K562 treated with DMSO at 1 percent for 12 hours (cell line): ENCODE results near the gene TMEM35A. TPM values are rescaled to one million over a fixed set of nuclear protein-coding genes. Genes with fewer than 3 reads are reported as not detected.

Source experiments
- total RNA-seq: library from RNA; unstranded; fragments of 300-600 nt; gene quantifications from 2 replicates; pipeline ENCODE4 v1.2.3, GENCODE V29; 2022; ENCODE audit not compliant: insufficient read depth

The TMEM35A gene
- total RNA-seq: not detected in 2 replicates

GRCh38 chrX:101078716-101079598 is at the start of gene TMEM35A:
TMEM35A (plus strand) TSS chrX:101078879; CDS start chrX:101079003, 124 bp downstream.

GRCh38 chrX:101051549-101052302 is 27.0 kb upstream of the TMEM35A start, which contains the start of gene TRMT2B:
TRMT2B (minus strand) TSS chrX:101052111; CDS start chrX:101042289, 9,822 bp downstream.

GRCh38 chrX:101097546-101098453 is 19.1 kb downstream of the TMEM35A start, which contains the start of gene CENPI:
CENPI (plus strand) TSS chrX:101098204; CDS start chrX:101101071, 2,867 bp downstream.

Other genes with a start within 250 kb of the TMEM35A start
- gene NOX1, start 204.5 kb upstream of the TMEM35A start, total RNA-seq: not detected in 2 replicates
- not detected in 2 replicates for gene XKRX, start 150.0 kb upstream of the TMEM35A start, total RNA-seq
- not detected in 2 replicates for gene ARL13A, start 109.2 kb upstream of the TMEM35A start, total RNA-seq
- 11.2 and 23.9 TPM in 2 replicates for gene TRMT2B, start 26.8 kb upstream of the TMEM35A start, total RNA-seq
- gene CENPI, start 19.3 kb downstream of the TMEM35A start, total RNA-seq: 1.8 and 7.7 TPM in 2 replicates
- gene DRP2, start 140.9 kb downstream of the TMEM35A start, total RNA-seq: 0.22 and 0.37 TPM in 2 replicates
- gene TAF7L, start 212.5 kb downstream of the TMEM35A start, total RNA-seq: not detected in 2 replicates